ENCODE measurements around the gene RNF215.

RNF215 gene

GRCh38 chr22:30371981-30372380 is 15.2 kb downstream of the RNF215 start:
- Histone ChIP-seq H3K27ac (ENCODE audit: low read length) (no peak overlapping the region), H3K4me3 (ENCODE audit: low read depth in 1 of 2, low read length in 2 of 2) (no peak overlapping the region), H3K27me3 (ENCODE audit: low read depth, low read length) (no peaks in the 10 kb centered on the region), H3K36me3 (ENCODE audit: control insufficient read depth in 1 of 2, insufficient read depth in 2 of 2, low read length in 2 of 2) (peaks cover 0 to 2% of the 10 kb centered on the region in 2 donors), H3K9me3 (ENCODE audit: control insufficient read depth in 1 of 2, low read length in 2 of 2) (no peaks in the 10 kb centered on the region), H3K4me1 (ENCODE audit: control insufficient read depth in 1 of 2, insufficient read depth in 2 of 2, low read length in 2 of 2) (no peaks in the 10 kb centered on the region)

GRCh38 chr22:30371321-30371720 is 15.9 kb downstream of the RNF215 start:
- no peaks in the 10 kb centered on the region for H3K36me3 ChIP-seq (ENCODE audit: control insufficient read depth in 1 of 2, insufficient read depth in 2 of 2, low read length in 2 of 2)

GRCh38 chr22:30370641-30371230 is 16.5 kb downstream of the RNF215 start:
- peaks cover 0 to 5% of the 10 kb centered on the region in 2 donors for H3K36me3 ChIP-seq (ENCODE audit: control insufficient read depth in 1 of 2, insufficient read depth in 2 of 2, low read length in 2 of 2)
- H3K4me1 ChIP-seq (ENCODE audit: control insufficient read depth in 1 of 2, insufficient read depth in 2 of 2, low read length in 2 of 2), result no peaks in the 10 kb centered on the region
- H3K4me3 ChIP-seq (ENCODE audit: low read depth in 1 of 2, low read length in 2 of 2), result no peak overlapping the region
- no peaks in the 10 kb centered on the region for H3K27me3 ChIP-seq (ENCODE audit: low read depth, low read length)
- H3K27ac ChIP-seq (ENCODE audit: low read length), result no peak overlapping the region
- H3K9me3 ChIP-seq (ENCODE audit: control insufficient read depth in 1 of 2, low read length in 2 of 2), result no peaks in the 10 kb centered on the region

More at GRCh38 chr22:30371321-30371720, 15.9 kb downstream of the RNF215 start:
- Histone ChIP-seq H3K4me1 (ENCODE audit: control insufficient read depth in 1 of 2, insufficient read depth in 2 of 2, low read length in 2 of 2) (no peaks in the 10 kb centered on the region), H3K27me3 (ENCODE audit: low read depth, low read length) (no peaks in the 10 kb centered on the region), H3K9me3 (ENCODE audit: control insufficient read depth in 1 of 2, low read length in 2 of 2) (no peaks in the 10 kb centered on the region), H3K4me3 (ENCODE audit: low read depth in 1 of 2, low read length in 2 of 2) (no peak overlapping the region), H3K27ac (ENCODE audit: low read length) (no peak overlapping the region)

GRCh38 chr22:30368420-30368819 is 18.8 kb downstream of the RNF215 start:
- Histone ChIP-seq H3K36me3 (ENCODE audit: control insufficient read depth in 1 of 2, insufficient read depth in 2 of 2, low read length in 2 of 2) (peaks cover 0 to 9% of the 10 kb centered on the region in 2 donors), H3K9me3 (ENCODE audit: control insufficient read depth in 1 of 2, low read length in 2 of 2) (no peaks in the 10 kb centered on the region), H3K27ac (ENCODE audit: low read length) (no peak overlapping the region), H3K27me3 (ENCODE audit: low read depth, low read length) (no peaks in the 10 kb centered on the region), H3K4me1 (ENCODE audit: control insufficient read depth in 1 of 2, insufficient read depth in 2 of 2, low read length in 2 of 2) (no peaks in the 10 kb centered on the region), H3K4me3 (ENCODE audit: low read depth in 1 of 2, low read length in 2 of 2) (no peak overlapping the region)

GRCh38 chr22:30365891-30366290 is 21.3 kb downstream of the RNF215 start:
- Histone ChIP-seq H3K27ac (ENCODE audit: low read length) (no peak overlapping the region), H3K4me1 (ENCODE audit: control insufficient read depth in 1 of 2, insufficient read depth in 2 of 2, low read length in 2 of 2) (no peaks in the 10 kb centered on the region), H3K9me3 (ENCODE audit: control insufficient read depth in 1 of 2, low read length in 2 of 2) (no peaks in the 10 kb centered on the region), H3K4me3 (ENCODE audit: low read depth in 1 of 2, low read length in 2 of 2) (no peak overlapping the region), H3K27me3 (ENCODE audit: low read depth, low read length) (no peaks in the 10 kb centered on the region), H3K36me3 (ENCODE audit: control insufficient read depth in 1 of 2, insufficient read depth in 2 of 2, low read length in 2 of 2) (peaks cover 0 to 13% of the 10 kb centered on the region in 2 donors)

- H3K27ac ChIP-seq (ENCODE audit: low read length), result no peak overlapping the region
- H3K27me3 ChIP-seq (ENCODE audit: low read depth, low read length), result no peaks in the 10 kb centered on the region
- no peak overlapping the region for H3K4me3 ChIP-seq (ENCODE audit: low read depth in 1 of 2, low read length in 2 of 2)
- no peaks in the 10 kb centered on the region for H3K4me1 ChIP-seq (ENCODE audit: control insufficient read depth in 1 of 2, insufficient read depth in 2 of 2, low read length in 2 of 2)
- peaks cover 0 to 13% of the 10 kb centered on the region in 2 donors for H3K36me3 ChIP-seq (ENCODE audit: control insufficient read depth in 1 of 2, insufficient read depth in 2 of 2, low read length in 2 of 2)
- no peaks in the 10 kb centered on the region for H3K9me3 ChIP-seq (ENCODE audit: control insufficient read depth in 1 of 2, low read length in 2 of 2)
Measured at GRCh38 chr22:30362651-30363281, 24.4 kb downstream of the RNF215 start.

GRCh38 chr22:30361916-30362650 is 25.1 kb downstream of the RNF215 start:
- no peaks in the 10 kb centered on the region for H3K27me3 ChIP-seq (ENCODE audit: low read depth, low read length)
- H3K4me3 ChIP-seq (ENCODE audit: low read depth in 1 of 2, low read length in 2 of 2), result no peak overlapping the region
- no peak overlapping the region for H3K27ac ChIP-seq (ENCODE audit: low read length)
- H3K4me1 ChIP-seq (ENCODE audit: control insufficient read depth in 1 of 2, insufficient read depth in 2 of 2, low read length in 2 of 2), result peaks cover 0 to 4% of the 10 kb centered on the region in 2 donors
- no peaks in the 10 kb centered on the region for H3K9me3 ChIP-seq (ENCODE audit: control insufficient read depth in 1 of 2, low read length in 2 of 2)
- H3K36me3 ChIP-seq (ENCODE audit: control insufficient read depth in 1 of 2, insufficient read depth in 2 of 2, low read length in 2 of 2), result peaks cover 0 to 13% of the 10 kb centered on the region in 2 donors

GRCh38 chr22:30358541-30358940 is 28.7 kb downstream of the RNF215 start:
- H3K36me3 ChIP-seq (ENCODE audit: control insufficient read depth in 1 of 2, insufficient read depth in 2 of 2, low read length in 2 of 2), result peaks cover 0 to 4% of the 10 kb centered on the region in 2 donors
- H3K4me3 ChIP-seq (ENCODE audit: low read depth in 1 of 2, low read length in 2 of 2), result no peak overlapping the region
- no peak overlapping the region for H3K27ac ChIP-seq (ENCODE audit: low read length)
- H3K9me3 ChIP-seq (ENCODE audit: control insufficient read depth in 1 of 2, low read length in 2 of 2), result no peaks in the 10 kb centered on the region
- no peaks in the 10 kb centered on the region for H3K27me3 ChIP-seq (ENCODE audit: low read depth, low read length)
- peaks cover 8 to 31% of the 10 kb centered on the region in 2 donors for H3K4me1 ChIP-seq (ENCODE audit: control insufficient read depth in 1 of 2, insufficient read depth in 2 of 2, low read length in 2 of 2)

- Histone ChIP-seq H3K27me3 (ENCODE audit: low read depth, low read length) (no peaks in the 10 kb centered on the region), H3K36me3 (ENCODE audit: control insufficient read depth in 1 of 2, insufficient read depth in 2 of 2, low read length in 2 of 2) (peaks cover 4 to 7% of the 10 kb centered on the region in 2 donors), H3K27ac (ENCODE audit: low read length) (no peak overlapping the region), H3K4me3 (ENCODE audit: low read depth in 1 of 2, low read length in 2 of 2) (peak overlapping the region in 1 of 2 donors; percentile 98), H3K9me3 (ENCODE audit: control insufficient read depth in 1 of 2, low read length in 2 of 2) (no peaks in the 10 kb centered on the region), H3K4me1 (ENCODE audit: control insufficient read depth in 1 of 2, insufficient read depth in 2 of 2, low read length in 2 of 2) (peaks cover 8 to 36% of the 10 kb centered on the region in 2 donors)
Measured at GRCh38 chr22:30357650-30358215, 29.5 kb downstream of the RNF215 start.

GRCh38 chr22:30357236-30357570 is 30.0 kb downstream of the RNF215 start:
- no peak overlapping the region for H3K27ac ChIP-seq (ENCODE audit: low read length)
- no peaks in the 10 kb centered on the region for H3K9me3 ChIP-seq (ENCODE audit: control insufficient read depth in 1 of 2, low read length in 2 of 2)
- H3K36me3 ChIP-seq (ENCODE audit: control insufficient read depth in 1 of 2, insufficient read depth in 2 of 2, low read length in 2 of 2), result peaks cover 9% of the 10 kb centered on the region in 2 donors
- H3K4me1 ChIP-seq (ENCODE audit: control insufficient read depth in 1 of 2, insufficient read depth in 2 of 2, low read length in 2 of 2), result peaks cover 8 to 41% of the 10 kb centered on the region in 2 donors
- H3K27me3 ChIP-seq (ENCODE audit: low read depth, low read length), result no peaks in the 10 kb centered on the region
- H3K4me3 ChIP-seq (ENCODE audit: low read depth in 1 of 2, low read length in 2 of 2), result peak overlapping the region; percentile 97 to 98

Measured in muscle layer of duodenum (tissue), 2 donors.